GM12878 (cell line): ENCODE data around the gene FAM193A. TPM values are rescaled to one million over a fixed set of nuclear protein-coding genes. Genes with fewer than 3 reads are reported as not detected.
"Not testable (repeated sequence)": the region's sequence is repeated elsewhere in the genome, so short reads cannot be mapped to it uniquely, and the experiment has no call there.

Experiments used
- ATAC-seq: fragments of 200-7000 bp; cut with Tn5 transposase; 3 replicates; pipeline ENCODE4 v1.9.1; 2020; ENCODE audit warnings: mild to moderate bottlenecking, moderate library complexity
- BruUV-seq: library from RNA; stranded (reverse); fragments of 400-500 nt; replicated peaks from 2 replicates; lab custom pipeline; 2021; lab: Mats Ljungman, UMichigan
- CTCF ChIA-PET: fragments of 300-600 bp; sonication (Branson Sonifier 250); formaldehyde crosslinking; extraction: SDS; loops from one replicate; lab custom pipeline; 2021; ENCODE audit warnings: inconsistent platforms; lab: Yijun Ruan, JAX
- POLR2A ChIA-PET: fragments of 350-600 bp; formaldehyde crosslinking; extraction: SDS; loops from one replicate; lab custom pipeline; 2021; ENCODE audit warnings: inconsistent platforms; lab: Charles Lee
- RAD21 ChIA-PET: fragments of 300-600 bp; sonication (Branson Sonifier 250); formaldehyde crosslinking; loops from one replicate; lab custom pipeline; 2023; ENCODE audit warnings: antibody characterized with exemption; ENCODE audit not compliant: unreplicated experiment; lab: Charles Lee
- SMC1A ChIA-PET: fragments of 300-600 bp; sonication (Branson Sonifier 250); formaldehyde crosslinking; loops from one replicate; lab custom pipeline; 2023; ENCODE audit not compliant: unreplicated experiment, uncharacterized antibody; lab: Charles Lee
- DNase-seq: peaks from one replicate; pipeline ENCODE4 v3.0.0-alpha.2; 2011; ENCODE audit warnings: low read depth, low spot score
- FAIRE-seq: peaks from 3 replicates; lab custom pipeline; 2011; peaks lifted over from hg19 to GRCh38; lab: Jason Lieb, UNC
- H2AFZ ChIP-seq: 2 replicates; pipeline ENCODE4 v1.6.0; 2011; ENCODE audit warnings: low read depth, low read length, control low read depth; ENCODE audit not compliant: control insufficient read depth
- H3K27ac ChIP-seq: 2 replicates; pipeline ENCODE4 v1.5.1; 2011; ENCODE audit warnings: control low read depth; ENCODE audit not compliant: control insufficient read depth, insufficient read depth
- H3K27me3 ChIP-seq, 2 experiments: replicated peaks in 1 of 2; 2 replicates each; pipeline versions ENCODE4 v1.6.0 to v1.6.1; 2011; ENCODE audit warnings: low read length in 1 of 2; ENCODE audit not compliant: control insufficient read depth in 2 of 2, insufficient read depth in 2 of 2
- H3K36me3 ChIP-seq, 2 experiments: 2 replicates each; pipeline ENCODE4 v1.5.1; 2011; ENCODE audit warnings: low read length in 1 of 2; ENCODE audit not compliant: control insufficient read depth in 2 of 2, insufficient read depth in 2 of 2
- H3K4me1 ChIP-seq: 2 replicates; pipeline ENCODE4 v1.6.1; 2011; ENCODE audit warnings: mild to moderate bottlenecking, low read length, moderate library complexity, mixed read lengths; ENCODE audit not compliant: control insufficient read depth, insufficient read depth
- H3K4me2 ChIP-seq: 2 replicates; pipeline ENCODE4 v1.6.0; 2011; ENCODE audit warnings: control low read depth; ENCODE audit not compliant: control insufficient read depth, insufficient read depth
- H3K4me3 ChIP-seq: fragments of 200-600 bp; sonication (generic); 2 replicates; pipeline ENCODE4 v1.5.1; 2016
- H3K79me2 ChIP-seq: 2 replicates; pipeline ENCODE4 v1.6.0; 2011; ENCODE audit warnings: low read length; ENCODE audit not compliant: control insufficient read depth, insufficient read depth
- H3K9ac ChIP-seq: 2 replicates; pipeline ENCODE4 v1.8.0; 2011; ENCODE audit warnings: low read length, control low read depth, mixed read lengths; ENCODE audit not compliant: control insufficient read depth, insufficient read depth
- H3K9me3 ChIP-seq: replicated peaks from 3 replicates; pipeline ENCODE4 v1.5.1; 2011; ENCODE audit warnings: mild to moderate bottlenecking, low read length; ENCODE audit not compliant: control insufficient read depth, insufficient read depth
- H4K20me1 ChIP-seq: 2 replicates; pipeline ENCODE4 v1.6.0; 2011; ENCODE audit not compliant: control insufficient read depth, insufficient read depth
- POLR2AphosphoS2 ChIP-seq: IDR thresholded peaks from 2 replicates; pipeline ENCODE4 v1.6.1; 2011; ENCODE audit warnings: low read depth, mild to moderate bottlenecking, low read length, improper control_type of control experiment, moderate library complexity
- SMAD1 ChIP-seq: fragments of 450-650 bp; IDR thresholded peaks from 2 replicates; pipeline ENCODE4 v1.6.1; 2018; ENCODE audit warnings: mild to moderate bottlenecking, low read depth; ENCODE audit not compliant: partially characterized antibody
- ZZZ3 ChIP-seq: IDR thresholded peaks from 2 replicates; pipeline ENCODE4 v1.6.1; 2011; ENCODE audit warnings: low read depth; ENCODE audit not compliant: control insufficient read depth, insufficient read length
- WGBS: methylation state at CpG from one replicate; pipeline ENCODE4 v1.1.6; 2016; ENCODE audit warnings: low lambda C conversion rate; ENCODE audit not compliant: insufficient replicate concordance, insufficient coverage; ENCODE audit errors: missing lambda C conversion rate; 5-methylcytosine and 5-hydroxymethylcytosine counted together
- in situ Hi-C: fragments of 300-500 bp; cut with MboI; formaldehyde crosslinking; loops from 9 replicates; pipeline ENCODE4 v1.14.3; 2018; ENCODE audit warnings: mixed read lengths
- intact Hi-C: fragments of 100-400 bp; cut with micrococcal nuclease; formaldehyde crosslinking; loops from one replicate; pipeline ENCODE4 v1.14.2; 2022; ENCODE audit not compliant: unreplicated experiment
- polyA plus RNA-seq, 11 experiments: library from polyadenylated mRNA; depleted of rRNA in 4 of 11; unstranded in 6 of 11; stranded (reverse) in 5 of 11; fragments of >200 nt; fragmentation: Nextera tagmentation in 4 of 11; fragmentation: Illumina TruSeq in 1 of 11; extraction: Ambion mirVana in 4 of 11; extraction: Trizol in 1 of 11; gene quantifications; 1 replicate in 1 of 11; 2 replicates in 10 of 11; pipeline versions ENCODE4 v1.2.1 to v1.2.3, GENCODE V29; 2011 to 2016; ENCODE audit warnings: inconsistent platforms in 2 of 11, missing spikeins in 2 of 11, low read depth in 1 of 11
- total RNA-seq, 4 experiments: library from RNA; depleted of rRNA in 3 of 4; stranded (reverse); fragments of >200 nt in 3 of 4; fragmentation: Illumina TruSeq in 1 of 4; extraction: Trizol in 1 of 4; gene quantifications; 2 replicates each; pipeline versions ENCODE4 v1.2.1 to v1.2.3, GENCODE V29; 2013 to 2021

FAM193A gene
- total and polyA plus RNA-seq, 10 of the 15 experiments (the other 5 are each of a cell fraction or from before 2014, with no cell fraction given): 0.52 to 23.3 (median 7.4) TPM

GRCh38 chr4:2771264-2771663, 234.8 kb downstream of the FAM193A start:
- Histone ChIP-seq H3K9me3 (no peaks in the 10 kb centered on the region), H3K79me2 (no peaks in the 10 kb centered on the region), H3K4me1 (peaks cover 22% of the 10 kb centered on the region), H4K20me1 (no peaks in the 10 kb centered on the region), H3K27ac (no peak overlapping the region), H3K27me3 (no peaks in the 10 kb centered on the region), H3K9ac (no peak overlapping the region), H3K36me3 (no peaks in the 10 kb centered on the region), H2AFZ (no peak overlapping the region; the same call in 1 of the 2 replicates), H3K4me2 (peak overlapping the region; percentile 21), H3K4me3 (0 out of 2 replicates have a peak overlapping the region, but pooled peaks have one; percentile 9)
- BruUV-seq: no TSS peak
- no peak for FAIRE-seq
- ChIA-PET RAD21 (interaction anchor here (0.7 to 2.3 kb wide), 3 partner anchors 16 to 89 kb away, joined by 3 to 16 read pairs (median 3); no protein-coding TSS in a partner anchor), SMC1A (interaction anchor here (0.7 to 2.0 kb wide), 12 partner anchors 10 to 188 kb away, joined by 3 to 13 read pairs (median 4); no protein-coding TSS in a partner anchor), CTCF (interaction anchor here (0.7 to 1.3 kb wide), 8 partner anchors 9 to 359 kb away, joined by 3 to 4 read pairs (median 3); no protein-coding TSS in a partner anchor), POLR2A (interaction anchor here (0.5 to 1.7 kb wide), 5 partner anchors 14 to 164 kb away, joined by 3 to 8 read pairs (median 3); no protein-coding TSS in a partner anchor)
- intact Hi-C loops: loop anchor here (2.0 kb wide), 1 partner anchor 16 kb away; no protein-coding TSS in a partner anchor
- 96% methylated on average over 3 of the region's 3 CpGs for WGBS
- in situ Hi-C loops: loop anchor here (25.0 kb wide), 1 partner anchor 166 kb away; no protein-coding TSS in a partner anchor
- TF ChIP-seq SMAD1: no peak
- no peak for TF ChIP-seq POLR2AphosphoS2
- TF ChIP-seq ZZZ3: no peak
- ATAC-seq: peak; percentile 59
- no peak for DNase-seq

- H4K20me1 ChIP-seq, intact Hi-C loops, H3K4me2 ChIP-seq, H3K4me3 ChIP-seq, FAIRE-seq, BruUV-seq, H2AFZ ChIP-seq, H3K36me3 ChIP-seq, DNase-seq, H3K79me2 ChIP-seq, ATAC-seq, H3K4me1 ChIP-seq, H3K27me3 ChIP-seq, H3K27ac ChIP-seq, RAD21 ChIA-PET, H3K9ac ChIP-seq, in situ Hi-C loops: not testable (repeated sequence)
- peaks cover 10% of the 10 kb centered on the region; the same call in 2 of the 3 replicates for H3K9me3 ChIP-seq
- ChIA-PET POLR2A (interaction anchor here (0.9 kb wide), 1 partner anchor 264 kb away, joined by 5 read pairs; no protein-coding TSS in a partner anchor), CTCF (interaction anchor here (0.7 kb wide), 1 partner anchor 86 kb away, joined by 3 read pairs; no protein-coding TSS in a partner anchor), SMC1A (interaction anchor here (2.2 kb wide), 1 partner anchor 10 kb away, joined by 9 read pairs; no protein-coding TSS in a partner anchor)
- WGBS: 73% methylated on average over 5 of the region's 5 CpGs
Measured at GRCh38 chr4:2780643-2781042, 244.2 kb downstream of the FAM193A start.
